ENCODE measurements around the gene ELMO1. TPM values are rescaled to one million over a fixed set of nuclear protein-coding genes. Genes with fewer than 3 reads are reported as not detected.

Gene ELMO1
- total RNA-seq, 1 experiment from 2014 or later: not detected

GRCh38 chr7:37231613-37232012 lies 217.1 kb downstream of the ELMO1 start:
- no TSS peak for BruUV-seq (replicated peaks)

GRCh38 chr7:37230221-37230620 lies 218.4 kb downstream of the ELMO1 start:
- ChIA-PET POLR2A (ENCODE audit: low non-redundant PET) (no interaction called here), CTCF (no interaction called here)
- H3K4me1 ChIP-seq (ENCODE audit: insufficient read depth, low read length, poor library complexity, severe bottlenecking): no peaks in the 10 kb centered on the region
- H3K9me3 ChIP-seq (ENCODE audit: low read depth, low read length, poor library complexity, severe bottlenecking): no peaks in the 10 kb centered on the region
- peaks cover 83% of the 10 kb centered on the region for H3K27me3 ChIP-seq (replicated peaks; ENCODE audit: insufficient read depth, low read depth, low read length, poor library complexity)
- H3K4me3 ChIP-seq (ENCODE audit: low read depth, low read length, poor library complexity, severe bottlenecking): no peak overlapping the region
- DNase-seq (ENCODE audit: low spot score): no peak
- BruUV-seq (replicated peaks): no TSS peak
- H3K36me3 ChIP-seq (ENCODE audit: insufficient read depth, low read length, poor library complexity, severe bottlenecking): no peaks in the 10 kb centered on the region
- TF ChIP-seq CTCF (conservative IDR thresholded peaks at IDR 0.05; ENCODE audit: low read depth, low read length) (no peak), EZH2 (IDR thresholded peaks at IDR 0.05; ENCODE audit: borderline replicate concordance, low read depth, low read length, poor library complexity, severe bottlenecking) (no peak)
- no peak overlapping the region for H3K27ac ChIP-seq (ENCODE audit: low read depth, low read length, poor library complexity, severe bottlenecking)
- intact Hi-C loops (cut with micrococcal nuclease; ENCODE audit: unreplicated experiment): loop anchor here (5.0 kb wide), 1 partner anchor 597 kb away; no protein-coding TSS in a partner anchor

More at GRCh38 chr7:37231613-37232012, 217.1 kb downstream of the ELMO1 start:
- no peak for TF ChIP-seq CTCF (conservative IDR thresholded peaks at IDR 0.05; ENCODE audit: low read depth, low read length)
- TF ChIP-seq EZH2 (IDR thresholded peaks at IDR 0.05; ENCODE audit: borderline replicate concordance, low read depth, low read length, poor library complexity, severe bottlenecking): no peak
- no peak overlapping the region for H3K4me3 ChIP-seq (ENCODE audit: low read depth, low read length, poor library complexity, severe bottlenecking)
- H3K36me3 ChIP-seq (ENCODE audit: insufficient read depth, low read length, poor library complexity, severe bottlenecking): no peaks in the 10 kb centered on the region
- H3K4me1 ChIP-seq (ENCODE audit: insufficient read depth, low read length, poor library complexity, severe bottlenecking): no peaks in the 10 kb centered on the region
- H3K9me3 ChIP-seq (ENCODE audit: low read depth, low read length, poor library complexity, severe bottlenecking): no peaks in the 10 kb centered on the region
- H3K27me3 ChIP-seq (replicated peaks; ENCODE audit: insufficient read depth, low read depth, low read length, poor library complexity): peaks cover 83% of the 10 kb centered on the region
- no peak for DNase-seq (ENCODE audit: low spot score)
- ChIA-PET CTCF (no interaction called here), POLR2A (ENCODE audit: low non-redundant PET) (no interaction called here)
- intact Hi-C loops (cut with micrococcal nuclease; ENCODE audit: unreplicated experiment): loop anchor here (5.0 kb wide), 1 partner anchor 596 kb away; no protein-coding TSS in a partner anchor
- H3K27ac ChIP-seq (ENCODE audit: low read depth, low read length, poor library complexity, severe bottlenecking): no peak overlapping the region

- ChIA-PET CTCF (no interaction called here), POLR2A (ENCODE audit: low non-redundant PET) (no interaction called here)
- BruUV-seq (replicated peaks): no TSS peak
- no peak overlapping the region for H3K4me3 ChIP-seq (ENCODE audit: low read depth, low read length, poor library complexity, severe bottlenecking)
- no peak for DNase-seq (ENCODE audit: low spot score)
- intact Hi-C loops (cut with micrococcal nuclease; ENCODE audit: unreplicated experiment): no loop called here
- H3K27me3 ChIP-seq (replicated peaks; ENCODE audit: insufficient read depth, low read depth, low read length, poor library complexity): peaks cover 83% of the 10 kb centered on the region
- H3K27ac ChIP-seq (ENCODE audit: low read depth, low read length, poor library complexity, severe bottlenecking): no peak overlapping the region
- no peaks in the 10 kb centered on the region for H3K36me3 ChIP-seq (ENCODE audit: insufficient read depth, low read length, poor library complexity, severe bottlenecking)
- no peaks in the 10 kb centered on the region for H3K9me3 ChIP-seq (ENCODE audit: low read depth, low read length, poor library complexity, severe bottlenecking)
- H3K4me1 ChIP-seq (ENCODE audit: insufficient read depth, low read length, poor library complexity, severe bottlenecking): no peaks in the 10 kb centered on the region
- TF ChIP-seq CTCF (conservative IDR thresholded peaks at IDR 0.05; ENCODE audit: low read depth, low read length) (no peak), EZH2 (IDR thresholded peaks at IDR 0.05; ENCODE audit: borderline replicate concordance, low read depth, low read length, poor library complexity, severe bottlenecking) (no peak)
These were observed 219.3 kb downstream of the ELMO1 start for GRCh38 chr7:37229381-37229780.

Measured in A673 (cell line).